ENCODE measurements around the gene HPN.

GRCh38 chr19:35073941-35074340 lies 32.4 kb downstream of the HPN start:
- TF ChIP-seq CTCF (IDR thresholded peaks at IDR 0.05; ENCODE audit: low read depth, low read length), result no peak
- TF ChIP-seq EZH2phosphoT487 (IDR thresholded peaks at IDR 0.05; ENCODE audit: low read depth), result no peak

Data from OCI-LY3 (cell line).